ENCODE measurements around the gene TLL2. TPM values are rescaled to one million over a fixed set of nuclear protein-coding genes. Genes with fewer than 3 reads are reported as not detected.

The TLL2 gene
- total and polyA plus RNA-seq, 4 donors: 0.07 to 0.23 (median 0.10) TPM

- Histone ChIP-seq H3K4me3 (no peak overlapping the region), H3K27ac (ENCODE audit: low read depth in 1 of 2, low read length in 1 of 2) (no peak overlapping the region), H3K9ac (ENCODE audit: insufficient read depth in 1 of 2, low read length in 2 of 2) (no peak overlapping the region), H3K36me3 (ENCODE audit: control insufficient read depth in 4 of 4, insufficient read depth in 4 of 4, low read length in 4 of 4) (no peaks in the 10 kb centered on the region), H3K9me3 (ENCODE audit: control insufficient read depth in 4 of 4, insufficient read depth in 3 of 4, low read length in 3 of 4) (peaks cover 0 to 3% (median 2%) of the 10 kb centered on the region in 4 donors), H3K27me3 (ENCODE audit: control insufficient read depth in 3 of 3, insufficient read depth in 3 of 3, low read length in 2 of 3) (peaks cover 0 to 3% (median 0%) of the 10 kb centered on the region in 3 donors), H3K4me1 (ENCODE audit: control insufficient read depth in 5 of 5, insufficient read depth in 5 of 5, low read length in 5 of 5) (no peaks in the 10 kb centered on the region)
- 94 to 98% methylated on average over 4 of the region's 4 CpGs for WGBS, 2 donors
- ATAC-seq (ENCODE audit: insufficient read depth, low FRiP score) (no peak), DNase-seq (no peak)
- TF ChIP-seq CTCF (IDR thresholded peaks at IDR 0.05; ENCODE audit: control extremely low read depth, extremely low read depth): no peak
These were observed 169.5 kb downstream of the TLL2 start for GRCh38 chr10:96344178-96344577.

- WGBS, 2 donors: 78 to 82% methylated on average over 4 of the region's 4 CpGs
These were observed 171.3 kb downstream of the TLL2 start for GRCh38 chr10:96342402-96342801.

GRCh38 chr10:96341219-96342182 lies 172.2 kb downstream of the TLL2 start:
- 75% methylated on average over 5 of the region's 5 CpGs for WGBS, 2 donors
- Histone ChIP-seq H3K36me3 (ENCODE audit: control insufficient read depth in 4 of 4, insufficient read depth in 4 of 4, low read length in 4 of 4) (no peaks in the 10 kb centered on the region), H3K4me1 (ENCODE audit: control insufficient read depth in 5 of 5, insufficient read depth in 5 of 5, low read length in 5 of 5) (no peaks in the 10 kb centered on the region), H3K27me3 (ENCODE audit: control insufficient read depth in 3 of 3, insufficient read depth in 3 of 3, low read length in 2 of 3) (peaks cover 0 to 8% (median 0%) of the 10 kb centered on the region in 3 donors), H3K27ac (ENCODE audit: low read depth in 1 of 2, low read length in 1 of 2) (no peak overlapping the region), H3K9me3 (ENCODE audit: control insufficient read depth in 4 of 4, insufficient read depth in 3 of 4, low read length in 3 of 4) (peaks cover 0 to 3% (median 2%) of the 10 kb centered on the region in 4 donors), H3K4me3 (no peak overlapping the region), H3K9ac (ENCODE audit: insufficient read depth in 1 of 2, low read length in 2 of 2) (no peak overlapping the region)
- no peak for TF ChIP-seq CTCF (IDR thresholded peaks at IDR 0.05; ENCODE audit: control extremely low read depth, extremely low read depth)
- ATAC-seq (ENCODE audit: insufficient read depth, low FRiP score): no peak
- DNase-seq: no peak

More at GRCh38 chr10:96342402-96342801, 171.3 kb downstream of the TLL2 start:
- H3K36me3 ChIP-seq (ENCODE audit: control insufficient read depth in 4 of 4, insufficient read depth in 4 of 4, low read length in 4 of 4): no peaks in the 10 kb centered on the region
- ATAC-seq (ENCODE audit: insufficient read depth, low FRiP score) (no peak), DNase-seq (no peak)
- H3K9me3 ChIP-seq (ENCODE audit: control insufficient read depth in 4 of 4, insufficient read depth in 3 of 4, low read length in 3 of 4): peaks cover 0 to 3% (median 2%) of the 10 kb centered on the region in 4 donors
- peaks cover 0 to 8% (median 0%) of the 10 kb centered on the region in 3 donors for H3K27me3 ChIP-seq (ENCODE audit: control insufficient read depth in 3 of 3, insufficient read depth in 3 of 3, low read length in 2 of 3)
- H3K4me3 ChIP-seq: no peak overlapping the region
- TF ChIP-seq CTCF (IDR thresholded peaks at IDR 0.05; ENCODE audit: control extremely low read depth, extremely low read depth): no peak
- H3K27ac ChIP-seq (ENCODE audit: low read depth in 1 of 2, low read length in 1 of 2): no peak overlapping the region
- H3K4me1 ChIP-seq (ENCODE audit: control insufficient read depth in 5 of 5, insufficient read depth in 5 of 5, low read length in 5 of 5): no peaks in the 10 kb centered on the region
- H3K9ac ChIP-seq (ENCODE audit: insufficient read depth in 1 of 2, low read length in 2 of 2): no peak overlapping the region

All from lung (tissue), 12 donors.